Natural killer cell (primary cell): ENCODE measurements around the gene SNCG. TPM values are rescaled to one million over a fixed set of nuclear protein-coding genes. Genes with fewer than 3 reads are reported as not detected.

Experiments
- ATAC-seq, 3 donors: fragments of 150-1000 bp in 2 of 3; fragments of 200-7000 bp in 1 of 3; cut with Tn5 transposase; 1 replicate in 1 of 3; 2 replicates in 2 of 3; pipeline ENCODE4 v1.10.0; 2021; ENCODE audit warnings: mild to moderate bottlenecking in 2 of 3, moderate library complexity in 2 of 3
- DNase-seq, 2 donors: peaks; one replicate each; pipeline versions ENCODE4 v3.0.0 to v3.0.0-alpha.2; 2013 to 2021; ENCODE audit warnings: mixed read lengths in 1 of 2
- H3K27ac ChIP-seq: one replicate; pipeline ENCODE4 v1.5.1; 2013; ENCODE audit warnings: mild to moderate bottlenecking, low read length
- H3K27me3 ChIP-seq: one replicate; pipeline ENCODE4 v1.6.1; 2013; ENCODE audit warnings: low read length; ENCODE audit not compliant: control insufficient read depth, insufficient read depth
- H3K36me3 ChIP-seq: one replicate; pipeline ENCODE4 v1.6.1; 2013; ENCODE audit warnings: low read length; ENCODE audit not compliant: control insufficient read depth, insufficient read depth
- H3K4me1 ChIP-seq: one replicate; pipeline ENCODE4 v1.6.1; 2013; ENCODE audit warnings: low read length; ENCODE audit not compliant: control insufficient read depth, insufficient read depth
- H3K4me3 ChIP-seq: one replicate; pipeline ENCODE4 v1.5.1; 2013; ENCODE audit warnings: low read length
- H3K9me3 ChIP-seq: one replicate; pipeline ENCODE4 v1.6.1; 2013; ENCODE audit warnings: low read length; ENCODE audit not compliant: control insufficient read depth, insufficient read depth
- H3K27ac Mint-ChIP-seq, 2 donors: one replicate each; pipeline ENCODE4 v1.8.0; 2022; ENCODE audit warnings: mild to moderate bottlenecking in 2 of 2, mixed read lengths in 2 of 2, moderate library complexity in 1 of 2
- H3K27me3 Mint-ChIP-seq, 2 donors: one replicate each; pipeline ENCODE4 v1.8.0; 2022; ENCODE audit warnings: low read depth in 2 of 2, mixed read lengths in 2 of 2
- H3K36me3 Mint-ChIP-seq: one replicate; pipeline ENCODE4 v1.8.0; 2022; ENCODE audit warnings: mixed read lengths
- H3K4me1 Mint-ChIP-seq, 2 donors: one replicate each; pipeline ENCODE4 v1.8.0; 2022; ENCODE audit warnings: mixed read lengths in 2 of 2
- H3K4me3 Mint-ChIP-seq: one replicate; pipeline ENCODE4 v1.8.0; 2022; ENCODE audit warnings: mild to moderate bottlenecking, moderate library complexity, mixed read lengths
- H3K9me3 Mint-ChIP-seq, 2 donors: one replicate each; pipeline ENCODE4 v1.8.0; 2022; ENCODE audit warnings: mixed read lengths in 2 of 2
- WGBS: methylation state at CpG from one replicate; pipeline ENCODE4 v1.1.7; 2013; ENCODE audit warnings: missing lambda C conversion rate; ENCODE audit not compliant: insufficient coverage; 5-methylcytosine and 5-hydroxymethylcytosine counted together
- intact Hi-C: fragments of 100-400 bp; cut with micrococcal nuclease; formaldehyde crosslinking; loops from one replicate; pipeline ENCODE4 v1.14.2; 2022
- total RNA-seq, 4 donors: library from RNA; stranded (reverse); fragments of 120-200 nt in 1 of 4; gene quantifications; one replicate each; pipeline versions ENCODE4 v1.2.3 to v1.2.4, GENCODE V29; 2013 to 2022
- TF ChIP-seq, protein P1 (sequence below): fragments of 200-600 bp; IDR thresholded peaks from one replicate; pipeline ENCODE4 v1.8.0; 2022; ENCODE audit warnings: antibody characterized with exemption

Gene SNCG
- total RNA-seq, 3 donors from 2014 or later (not counting 1 experiment from before 2014, with no cell fraction given): not detected

DNA sequence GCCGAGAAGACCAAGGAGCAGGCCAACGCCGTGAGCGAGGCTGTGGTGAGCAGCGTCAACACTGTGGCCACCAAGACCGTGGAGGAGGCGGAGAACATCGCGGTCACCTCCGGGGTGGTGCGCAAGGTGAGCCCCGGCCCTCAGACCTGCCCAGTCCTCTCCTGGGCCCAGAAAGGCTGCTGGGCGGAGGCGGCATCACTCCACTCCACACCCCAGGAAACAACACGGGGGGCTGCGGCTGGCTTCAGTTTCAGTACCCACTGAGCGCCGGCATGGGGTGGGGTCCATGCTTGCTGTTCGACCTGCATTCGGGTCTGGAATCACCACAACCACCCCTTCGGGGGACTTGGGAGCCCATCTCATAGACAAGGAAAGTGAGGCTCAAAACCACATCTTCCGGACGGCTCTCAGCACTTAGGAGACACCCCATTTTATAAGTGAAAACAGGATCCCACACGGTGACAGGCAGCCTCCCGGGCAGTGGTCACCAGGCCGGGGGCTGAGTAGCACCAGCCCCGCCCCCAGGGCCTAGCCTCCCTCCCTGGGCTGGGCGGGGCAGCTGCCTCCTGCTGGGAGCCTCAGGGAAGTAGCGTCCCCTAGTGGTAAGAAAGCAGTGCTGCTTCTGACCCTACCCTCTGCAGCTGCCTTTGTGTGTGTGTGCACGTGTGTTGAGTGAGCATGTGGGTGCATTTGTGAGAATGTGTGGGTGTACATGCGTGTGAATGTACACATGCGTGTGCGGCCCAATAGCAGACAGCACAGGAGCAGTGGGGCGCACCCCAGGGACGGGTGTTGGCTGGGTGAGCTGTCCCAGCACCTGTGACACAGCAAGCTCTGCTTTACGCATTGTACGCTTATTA, 1.8 kb downstream of the SNCG start:
- Mint-ChIP-seq H3K9me3 (no peaks in the 10 kb centered on the region), H3K27ac (no peak overlapping the region), H3K36me3 (no peaks in the 10 kb centered on the region), H3K27me3 (no peaks in the 10 kb centered on the region), H3K4me1 (no peaks in the 10 kb centered on the region), H3K4me3 (no peak overlapping the region)
- H3K36me3 ChIP-seq: no peaks in the 10 kb centered on the region
- no peak overlapping the region for H3K27ac ChIP-seq
- DNase-seq (peak in 1 of 2 donors; percentile 73), ATAC-seq (peak; percentile 47 to 75 (median 65))
- H3K27me3 ChIP-seq: no peaks in the 10 kb centered on the region
- H3K9me3 ChIP-seq: no peaks in the 10 kb centered on the region
- TF ChIP-seq, protein P1, sequence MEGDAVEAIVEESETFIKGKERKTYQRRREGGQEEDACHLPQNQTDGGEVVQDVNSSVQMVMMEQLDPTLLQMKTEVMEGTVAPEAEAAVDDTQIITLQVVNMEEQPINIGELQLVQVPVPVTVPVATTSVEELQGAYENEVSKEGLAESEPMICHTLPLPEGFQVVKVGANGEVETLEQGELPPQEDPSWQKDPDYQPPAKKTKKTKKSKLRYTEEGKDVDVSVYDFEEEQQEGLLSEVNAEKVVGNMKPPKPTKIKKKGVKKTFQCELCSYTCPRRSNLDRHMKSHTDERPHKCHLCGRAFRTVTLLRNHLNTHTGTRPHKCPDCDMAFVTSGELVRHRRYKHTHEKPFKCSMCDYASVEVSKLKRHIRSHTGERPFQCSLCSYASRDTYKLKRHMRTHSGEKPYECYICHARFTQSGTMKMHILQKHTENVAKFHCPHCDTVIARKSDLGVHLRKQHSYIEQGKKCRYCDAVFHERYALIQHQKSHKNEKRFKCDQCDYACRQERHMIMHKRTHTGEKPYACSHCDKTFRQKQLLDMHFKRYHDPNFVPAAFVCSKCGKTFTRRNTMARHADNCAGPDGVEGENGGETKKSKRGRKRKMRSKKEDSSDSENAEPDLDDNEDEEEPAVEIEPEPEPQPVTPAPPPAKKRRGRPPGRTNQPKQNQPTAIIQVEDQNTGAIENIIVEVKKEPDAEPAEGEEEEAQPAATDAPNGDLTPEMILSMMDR: no peak
- WGBS: 83% methylated on average over 37 of the region's 37 CpGs
- peaks cover 13% of the 10 kb centered on the region for H3K4me1 ChIP-seq
- intact Hi-C loops: no loop called here
- no peak overlapping the region for H3K4me3 ChIP-seq

DNA sequence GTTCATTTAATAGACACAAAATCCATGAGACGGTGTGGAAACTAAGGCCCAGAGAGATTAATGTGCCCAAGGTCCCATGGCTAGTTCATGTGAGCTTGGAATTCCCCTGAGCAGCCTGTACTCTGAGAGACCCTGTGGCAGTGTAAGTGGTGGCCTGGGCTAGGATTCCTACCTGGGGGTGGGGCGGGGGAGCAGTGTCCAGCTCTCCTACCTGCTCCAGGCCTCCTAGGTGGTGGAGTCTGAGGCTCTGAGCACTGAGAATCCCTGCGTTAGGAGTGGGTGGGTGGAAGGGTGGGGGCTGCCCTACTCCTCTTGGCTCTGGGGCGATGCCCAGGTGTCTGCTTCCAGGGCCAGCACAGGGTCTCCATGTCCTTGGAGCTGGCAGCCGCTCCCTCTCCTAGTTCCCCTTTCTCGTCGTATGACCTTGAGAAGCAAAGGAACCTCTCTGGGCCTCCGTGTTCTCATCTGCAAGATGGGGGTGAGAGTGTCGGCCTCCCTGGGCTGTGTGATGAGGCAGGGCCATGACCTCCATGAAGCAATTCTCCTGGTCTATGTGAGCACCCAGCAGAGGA, 2.5 kb downstream of the SNCG start:
- H3K27ac Mint-ChIP-seq: no peak overlapping the region
- no peak for ATAC-seq
- Histone ChIP-seq H3K4me3 (no peak overlapping the region), H3K27ac (no peak overlapping the region), H3K36me3 (no peaks in the 10 kb centered on the region), H3K9me3 (no peaks in the 10 kb centered on the region), H3K27me3 (no peaks in the 10 kb centered on the region), H3K4me1 (peaks cover 16% of the 10 kb centered on the region)
- no peak overlapping the region for H3K4me3 Mint-ChIP-seq
- H3K4me1 Mint-ChIP-seq: peaks cover 2 to 6% of the 10 kb centered on the region in 2 donors
- no peaks in the 10 kb centered on the region for H3K36me3 Mint-ChIP-seq
- no peak for DNase-seq
- H3K9me3 Mint-ChIP-seq: no peaks in the 10 kb centered on the region
- TF ChIP-seq, protein P1: no peak
- H3K27me3 Mint-ChIP-seq: no peaks in the 10 kb centered on the region
- intact Hi-C loops: no loop called here
- WGBS: 85% methylated on average over 9 of the region's 9 CpGs

- H3K4me3 ChIP-seq: no peak overlapping the region
- no peak overlapping the region for H3K4me3 Mint-ChIP-seq
- H3K27me3 Mint-ChIP-seq: no peaks in the 10 kb centered on the region
- peaks cover 9 to 13% of the 10 kb centered on the region in 2 donors for H3K4me1 Mint-ChIP-seq
- intact Hi-C loops: no loop called here
- H3K9me3 ChIP-seq: no peaks in the 10 kb centered on the region
- no peak overlapping the region for H3K27ac Mint-ChIP-seq
- TF ChIP-seq, protein P1: no peak
- no peak for DNase-seq
- H3K4me1 ChIP-seq: peaks cover 23% of the 10 kb centered on the region
- ATAC-seq: no peak
- no peaks in the 10 kb centered on the region for H3K36me3 Mint-ChIP-seq
- no peaks in the 10 kb centered on the region for H3K9me3 Mint-ChIP-seq
- H3K27me3 ChIP-seq: no peaks in the 10 kb centered on the region
- WGBS: 88% methylated on average over 12 of the region's 12 CpGs
- no peaks in the 10 kb centered on the region for H3K36me3 ChIP-seq
- H3K27ac ChIP-seq: no peak overlapping the region
Observed at GRCh38 chr10:86961481-86962091, 3.2 kb downstream of the SNCG start.
